Fibroblast of peridontal ligament (primary cell): ENCODE results near the gene CDH23.

Experiments
- DNase-seq: peaks from one replicate; pipeline ENCODE4 v3.0.0-alpha.2; 2010; ENCODE audit errors: extremely low read depth

Gene CDH23

DNA sequence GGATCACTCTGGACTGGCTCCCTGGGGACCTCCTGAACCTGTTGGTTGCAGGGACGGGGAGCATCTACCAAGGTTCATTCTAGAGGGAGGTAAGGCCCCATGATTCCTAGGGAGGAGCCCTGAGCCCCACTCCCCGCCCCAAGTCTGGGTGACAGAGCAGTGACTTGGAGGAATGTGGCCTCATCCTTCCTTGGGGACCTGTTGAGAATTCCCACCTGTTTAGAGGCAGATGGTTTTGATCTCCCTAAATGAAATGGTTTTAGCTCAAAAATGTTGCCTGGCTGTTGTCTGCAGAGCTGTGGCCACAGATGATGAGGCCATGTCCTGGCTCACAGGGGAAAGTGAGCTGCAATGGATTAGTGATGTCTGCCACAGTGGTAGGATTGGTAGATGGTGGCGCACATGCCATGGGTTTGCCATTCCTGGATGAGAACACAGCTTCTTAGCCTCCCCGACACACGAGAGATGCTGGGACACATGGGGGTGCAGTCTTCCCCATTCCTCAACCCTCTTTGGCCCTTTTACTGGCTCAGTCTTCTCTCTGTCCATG lies 310.6 kb downstream of the CDH23 start:
- no peak for DNase-seq

- peak; percentile 15 for DNase-seq
Measured at GRCh38 chr10:71708301-71708703, 311.6 kb downstream of the CDH23 start.

GRCh38 chr10:71708897-71709882 lies 312.5 kb downstream of the CDH23 start:
- no peak for DNase-seq

DNA sequence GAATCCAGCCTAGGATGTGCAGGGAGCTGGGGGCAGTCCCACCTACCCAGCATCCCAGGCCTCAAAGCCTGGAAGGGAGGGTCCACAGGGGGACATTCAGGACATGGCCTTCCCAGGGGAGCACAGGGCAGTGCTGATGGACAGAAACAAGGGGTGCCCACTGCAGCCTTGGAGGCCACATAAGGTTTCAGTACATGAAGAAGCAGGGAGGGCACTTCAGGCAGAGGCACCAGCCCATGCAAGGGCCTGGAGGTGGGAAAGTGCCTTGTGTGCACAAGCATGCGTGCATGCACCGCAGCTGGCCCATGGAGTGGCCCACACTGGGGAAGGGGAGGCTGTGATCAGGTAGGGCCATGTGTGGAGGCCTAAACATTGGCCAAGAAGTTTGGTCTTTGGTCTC lies 313.8 kb downstream of the CDH23 start:
- no peak for DNase-seq

DNA sequence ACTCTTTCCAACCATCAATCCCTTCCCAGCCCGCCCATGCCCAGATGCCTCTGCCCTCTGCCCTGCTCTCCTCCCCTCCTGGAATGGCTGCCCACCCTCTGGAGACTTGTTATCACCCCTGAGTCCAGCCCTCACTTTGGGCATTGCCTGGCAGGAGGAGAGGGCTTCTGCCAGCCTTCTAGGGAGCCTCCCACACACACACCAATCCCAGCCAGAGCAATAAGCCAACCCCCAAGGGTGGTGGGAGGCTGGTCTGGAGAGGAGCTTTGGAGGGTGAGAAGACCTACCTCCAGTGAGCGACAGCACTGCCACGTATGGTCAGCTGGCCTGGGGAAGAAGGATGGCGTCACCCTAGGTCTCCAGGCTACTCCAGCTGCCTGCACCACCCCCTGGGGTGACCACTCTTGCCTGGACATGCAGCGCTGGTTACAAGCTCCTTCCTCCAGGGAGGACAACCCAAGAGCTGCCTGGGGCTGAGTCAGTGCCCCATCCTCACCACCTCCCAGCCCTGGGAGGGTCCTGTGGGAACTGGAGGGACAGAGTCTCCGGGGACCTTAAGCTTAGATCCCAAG lies 314.4 kb downstream of the CDH23 start:
- DNase-seq: no peak

DNA sequence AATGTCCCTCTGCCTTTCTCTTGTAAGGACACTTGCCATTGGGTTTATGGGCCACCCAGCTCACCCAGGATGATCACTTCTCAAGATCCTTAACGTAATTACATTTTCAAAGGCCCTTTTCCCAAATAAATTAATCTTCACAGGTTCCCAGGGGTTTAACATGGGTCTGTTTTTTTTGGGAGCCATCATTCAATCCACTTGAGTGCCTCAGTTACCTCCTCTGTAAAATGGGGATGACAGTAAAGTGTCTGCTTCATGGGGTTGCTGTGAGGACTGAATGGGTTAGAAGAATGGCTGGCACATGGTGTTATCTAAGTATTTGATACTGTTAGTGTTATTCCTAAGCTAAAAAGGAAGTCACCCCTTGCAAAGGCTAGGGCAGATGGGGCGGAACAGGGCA lies 315.4 kb downstream of the CDH23 start:
- DNase-seq: no peak

- DNase-seq: no peak
Measured at GRCh38 chr10:71712572-71713134, 315.9 kb downstream of the CDH23 start.

DNA sequence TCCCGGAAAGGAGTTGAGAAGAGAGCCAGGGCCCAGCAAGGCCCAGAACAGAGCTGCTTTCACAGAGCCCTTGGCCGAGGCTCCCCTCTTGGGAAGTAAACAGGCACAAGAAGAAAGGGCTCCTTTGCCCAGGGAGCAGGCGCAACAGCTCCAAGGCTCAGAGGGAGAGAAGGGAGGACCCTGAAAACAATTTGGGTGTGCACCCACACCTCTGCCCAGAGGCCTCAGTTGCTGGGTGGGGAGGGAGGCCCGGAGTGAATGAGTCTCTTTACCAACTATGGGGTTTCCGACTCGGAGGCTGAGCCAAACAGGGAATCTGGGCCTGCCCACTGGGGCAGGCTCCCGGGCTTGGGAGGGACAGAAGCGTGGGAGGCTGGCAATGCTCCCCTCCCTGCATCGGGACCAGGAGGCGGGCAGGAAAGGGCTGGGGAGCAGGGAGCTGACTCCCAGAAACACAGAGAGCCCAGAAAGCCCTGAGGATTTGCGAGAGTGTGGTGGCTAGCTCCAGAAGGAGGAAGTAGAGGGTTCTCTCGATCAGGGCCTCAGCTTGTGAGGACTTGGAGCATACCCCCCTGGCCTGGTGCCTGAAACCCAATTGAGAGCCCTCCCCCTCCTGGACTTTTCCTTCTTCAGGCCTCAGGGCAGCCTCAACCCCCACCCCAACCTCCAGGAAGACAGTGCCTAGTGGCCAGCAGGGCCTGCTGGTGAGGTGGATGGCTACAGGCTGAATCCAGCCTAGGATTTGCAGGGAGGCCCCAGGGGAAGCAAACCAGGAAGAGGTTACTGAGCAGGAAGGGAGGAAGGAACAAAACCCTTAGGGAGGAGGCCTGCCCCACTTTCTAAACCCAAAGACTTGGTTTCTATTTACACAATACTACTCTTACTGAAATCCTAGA lies 316.7 kb downstream of the CDH23 start:
- peak; percentile 90 for DNase-seq

DNA sequence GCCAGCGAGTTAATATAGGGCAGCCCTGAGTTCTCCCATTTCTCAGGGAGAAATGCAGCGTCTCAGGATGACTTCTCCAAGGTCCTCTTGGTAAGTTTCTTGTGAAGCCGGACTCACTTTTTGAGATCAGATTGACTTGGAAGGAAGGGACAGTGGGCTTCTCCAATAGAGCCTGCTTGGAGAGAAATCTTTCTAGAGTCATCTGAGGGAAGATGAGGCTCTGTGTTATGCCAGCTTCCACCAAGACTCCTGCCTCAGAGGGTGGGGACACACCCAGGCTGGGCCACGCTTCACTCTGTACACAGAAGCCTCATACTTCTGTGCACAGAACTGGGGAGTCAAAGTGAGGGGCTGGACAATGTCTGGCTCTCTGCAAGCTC lies 317.3 kb downstream of the CDH23 start:
- DNase-seq: no peak

- DNase-seq: no peak
Measured at GRCh38 chr10:71714592-71714991, 317.9 kb downstream of the CDH23 start.

- DNase-seq: no peak
Measured at GRCh38 chr10:71715026-71715425, 318.3 kb downstream of the CDH23 start.

GRCh38 chr10:71715860-71716259 lies 319.1 kb downstream of the CDH23 start:
- no peak for DNase-seq

GRCh38 chr10:71716426-71716825 lies 319.7 kb downstream of the CDH23 start:
- no peak for DNase-seq

DNA sequence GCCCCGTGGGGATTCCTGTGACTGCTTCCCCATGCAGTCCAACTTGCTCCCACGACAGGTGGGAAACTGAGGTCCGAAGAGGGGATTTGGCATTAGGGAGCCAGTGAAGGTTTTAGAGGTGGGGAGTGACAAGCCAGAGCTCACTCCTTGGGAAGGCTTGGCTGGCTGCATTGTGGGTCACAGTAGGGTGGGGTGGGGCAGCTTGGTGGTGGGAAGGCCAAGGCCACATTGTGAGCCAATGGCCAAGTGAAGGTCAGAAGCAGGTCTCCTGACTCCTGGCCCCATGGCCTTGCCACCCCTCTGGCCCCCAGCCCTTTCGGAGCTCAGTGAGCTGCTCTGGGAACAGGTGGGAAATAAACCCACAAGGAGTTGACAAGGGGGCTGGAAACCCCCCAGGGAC lies 320.3 kb downstream of the CDH23 start:
- DNase-seq: no peak

GRCh38 chr10:71717551-71717951 lies 320.8 kb downstream of the CDH23 start:
- peak; percentile 45 for DNase-seq

GRCh38 chr10:71718165-71718698 lies 321.5 kb downstream of the CDH23 start:
- no peak for DNase-seq

DNA sequence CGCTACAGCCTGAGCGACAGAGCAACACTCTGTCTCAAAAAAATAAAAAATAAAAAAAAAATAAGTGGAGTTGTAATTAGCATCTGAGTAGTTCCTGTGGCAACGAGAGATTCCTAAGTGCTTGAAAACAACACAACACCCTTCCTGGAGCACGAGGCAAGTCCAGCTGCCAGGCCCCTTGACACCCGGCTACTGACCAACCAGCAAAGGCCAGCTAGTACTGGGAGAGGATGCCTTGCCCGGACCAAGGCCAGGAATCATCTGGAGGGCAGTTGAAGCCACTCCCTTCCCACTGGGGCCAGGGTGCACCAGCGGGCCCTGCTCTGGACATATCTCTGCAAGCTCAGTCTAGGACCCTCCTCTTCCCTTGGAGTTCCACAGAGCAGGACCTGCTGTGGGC lies 322.3 kb downstream of the CDH23 start:
- peak; percentile 40 for DNase-seq

DNA sequence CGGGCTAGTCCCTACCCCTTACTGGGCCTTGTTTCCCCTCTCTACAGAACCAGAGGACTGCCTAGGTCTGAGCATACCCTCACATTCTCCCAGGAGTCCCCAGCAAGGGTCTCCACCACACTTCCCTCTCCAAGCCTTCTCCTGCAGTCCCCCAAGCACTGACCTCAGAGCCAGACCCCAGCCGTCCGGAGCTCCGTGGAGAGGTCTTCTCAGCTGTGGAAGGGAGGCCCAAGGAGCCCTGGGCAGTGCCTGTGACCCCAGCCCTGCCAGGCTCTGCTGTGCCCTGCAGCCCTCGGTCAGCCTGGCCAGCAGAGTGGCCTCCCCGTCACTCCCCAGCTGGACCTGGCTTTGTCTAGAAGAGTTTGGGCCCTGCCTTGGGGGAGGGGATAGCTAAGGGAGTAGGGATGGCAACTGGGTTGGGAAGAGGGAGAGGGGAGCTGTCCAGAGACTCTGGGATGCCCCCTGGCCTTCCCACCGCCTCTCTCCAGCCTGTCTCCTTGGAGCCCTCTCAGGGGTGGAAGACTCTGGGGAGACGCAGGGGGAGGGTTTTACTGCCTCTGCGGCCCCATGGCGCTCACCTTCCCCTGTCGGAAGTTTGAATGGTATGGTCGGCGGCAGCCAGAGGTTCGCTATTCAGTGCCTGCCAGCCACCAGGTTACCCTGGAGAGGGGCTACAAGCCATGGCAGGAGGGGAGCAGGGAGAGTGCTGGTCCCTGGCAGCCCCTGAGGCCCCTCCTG lies 322.9 kb downstream of the CDH23 start, which contains the start of gene C10orf105:
C10orf105 (minus strand) TSS at position 315 of the 738 bp plus-strand sequence. CDS start 3,441 bp downstream, outside the sequence.
- DNase-seq: no peak

- no peak for DNase-seq
Measured at GRCh38 chr10:71720288-71720687, 323.6 kb downstream of the CDH23 start.

- no peak for DNase-seq
Measured at GRCh38 chr10:71721313-71721712, 324.6 kb downstream of the CDH23 start.
